ENCODE measurements around the gene C10orf120. TPM values are rescaled to one million over a fixed set of nuclear protein-coding genes. Genes with fewer than 3 reads are reported as not detected.

The C10orf120 gene
- polyA plus RNA-seq, 1 donor = not detected

GRCh38 chr10:122662231-122662630, 37.4 kb downstream of the C10orf120 start:
- DNase-seq (ENCODE audit: low read depth) = no peak

- DNase-seq (ENCODE audit: low read depth) = no peak
These were observed 39.0 kb downstream of the C10orf120 start for GRCh38 chr10:122660696-122661095.

- no peak for DNase-seq (ENCODE audit: low read depth)
These were observed 40.0 kb downstream of the C10orf120 start for GRCh38 chr10:122659651-122660050.

- DNase-seq (ENCODE audit: low read depth) = no peak
These were observed 40.5 kb downstream of the C10orf120 start for GRCh38 chr10:122659126-122659525.

- no peak for DNase-seq (ENCODE audit: low read depth)
These were observed 41.1 kb downstream of the C10orf120 start for GRCh38 chr10:122658356-122659049.

- no peak for DNase-seq (ENCODE audit: low read depth)
These were observed 41.9 kb downstream of the C10orf120 start for GRCh38 chr10:122657729-122658128.

- no peak for DNase-seq (ENCODE audit: low read depth)
These were observed 42.4 kb downstream of the C10orf120 start for GRCh38 chr10:122657255-122657654.

- no peak for DNase-seq (ENCODE audit: low read depth)
These were observed 42.9 kb downstream of the C10orf120 start for GRCh38 chr10:122656741-122657140.

- DNase-seq (ENCODE audit: low read depth) = no peak
These were observed 43.3 kb downstream of the C10orf120 start for GRCh38 chr10:122656308-122656705.

GRCh38 chr10:122655524-122656307, 43.9 kb downstream of the C10orf120 start:
- DNase-seq (ENCODE audit: low read depth) = no peak

- DNase-seq (ENCODE audit: low read depth) = no peak
These were observed 49.3 kb downstream of the C10orf120 start for GRCh38 chr10:122650331-122650730.

GRCh38 chr10:122649903-122650302, 49.7 kb downstream of the C10orf120 start:
- DNase-seq (ENCODE audit: low read depth) = no peak

- no peak for DNase-seq (ENCODE audit: low read depth)
These were observed 50.8 kb downstream of the C10orf120 start for GRCh38 chr10:122648599-122649428.

Other genes starting within 250 kb of the C10orf120 start
- not detected for gene ARMS2, start 245.2 kb downstream of the C10orf120 start, polyA plus RNA-seq (ENCODE audit: insufficient read length)
- 74.3 TPM for gene HTRA1, start 238.3 kb downstream of the C10orf120 start, polyA plus RNA-seq (ENCODE audit: insufficient read length)
- not detected for gene DMBT1, start 139.1 kb downstream of the C10orf120 start, polyA plus RNA-seq (ENCODE audit: insufficient read length)
- gene CUZD1, start 146.0 kb upstream of the C10orf120 start, polyA plus RNA-seq (ENCODE audit: insufficient read length) = 0.95 TPM
- gene FAM24B, start 179.7 kb upstream of the C10orf120 start, polyA plus RNA-seq (ENCODE audit: insufficient read length) = 2.0 TPM
- not detected for gene FAM24A, start 210.8 kb upstream of the C10orf120 start, polyA plus RNA-seq (ENCODE audit: insufficient read length)

Measured in forelimb muscle (tissue), 1 donor.